ENCODE measurements around the gene GALNT14. TPM values are rescaled to one million over a fixed set of nuclear protein-coding genes. Genes with fewer than 3 reads are reported as not detected.

Gene GALNT14
- total and polyA plus RNA-seq, 2 of the 8 experiments (the other 6 are each of a cell fraction or from before 2014, with no cell fraction given), result 13.0 to 13.7 TPM

DNA sequence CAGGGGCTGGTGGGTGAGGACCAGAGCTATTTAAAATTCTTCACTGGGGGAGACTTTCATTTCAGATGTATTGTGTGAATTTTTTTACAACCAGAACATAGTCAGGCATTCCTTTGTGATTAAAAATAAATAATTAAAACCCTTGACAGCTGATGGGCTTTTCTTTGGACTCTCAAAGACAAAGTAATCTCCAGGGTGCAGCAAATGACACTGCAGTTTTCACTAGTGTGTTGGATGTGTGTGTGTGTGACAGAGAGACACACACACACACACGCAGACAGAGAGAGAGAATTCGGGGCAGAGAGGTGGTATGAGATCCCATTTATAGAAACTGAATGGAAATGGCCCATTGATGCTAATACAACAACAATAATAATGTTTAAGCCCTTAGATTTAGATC is 10.3 kb upstream of the GALNT14 start:
- H2AFZ ChIP-seq (ENCODE audit: low read length), result no peak overlapping the region
- no peaks in the 10 kb centered on the region for H3K36me3 ChIP-seq (ENCODE audit: control insufficient read depth in 2 of 4, insufficient read depth in 4 of 4, low read length in 3 of 4)
- no peak overlapping the region for H3K18ac ChIP-seq (ENCODE audit: extremely low read depth, low read length)
- POLR2A ChIA-PET (ENCODE audit: partially characterized antibody), result no interaction called here
- no peak overlapping the region for H3K4ac ChIP-seq (replicated peaks; ENCODE audit: insufficient read length, low read depth, low read length)
- no peak overlapping the region for H3K9ac ChIP-seq (replicated peaks in 1 of 4; ENCODE audit: extremely low read depth in 1 of 4, low read depth in 3 of 4, low read length in 3 of 4)
- H3K79me2 ChIP-seq (ENCODE audit: control insufficient read depth in 1 of 2, insufficient read depth in 2 of 2, low read length in 2 of 2), result no peaks in the 10 kb centered on the region
- H4K8ac ChIP-seq (ENCODE audit: extremely low read depth, insufficient read depth, low read length), result no peak overlapping the region
- no peaks in the 10 kb centered on the region for H3K23me2 ChIP-seq (ENCODE audit: low read depth, low read length)
- H4K20me1 ChIP-seq (replicated peaks in 1 of 2; ENCODE audit: control insufficient read depth in 1 of 2, insufficient read depth in 2 of 2, low read length in 2 of 2), result no peaks in the 10 kb centered on the region
- H2BK5ac ChIP-seq (ENCODE audit: low read depth, low read length), result no peak overlapping the region
- no peak overlapping the region for H3K14ac ChIP-seq (ENCODE audit: insufficient read length)
- CTCF ChIA-PET (ENCODE audit: partially characterized antibody), result interaction anchor here (1.2 to 5.0 kb wide), 2 partner anchors 10 to 95 kb away, joined by 3 to 40 read pairs; partner anchors contain the start of gene GALNT14
- no peak overlapping the region for H2AK5ac ChIP-seq (ENCODE audit: low read depth, low read length)
- no peak overlapping the region for H2BK120ac ChIP-seq (replicated peaks; ENCODE audit: low read depth, low read length)
- no peaks in the 10 kb centered on the region; a peak in 1 of 4 replicates for H3K9me3 ChIP-seq (ENCODE audit: insufficient read depth in 2 of 2, low read depth in 1 of 2, low read length in 1 of 2)
- 78% methylated on average over 2 of the region's 2 CpGs; no CpG with 5 or more reads in 1 of the 2 experiments for WGBS, 2 experiments (ENCODE audit: extremely low coverage in 1 of 2, insufficient coverage in 1 of 2, insufficient read length in 1 of 2, insufficient replicate concordance in 2 of 2, low coverage in 1 of 2, low lambda C conversion rate in 2 of 2, missing lambda C conversion rate in 1 of 2)
- TF ChIP-seq FOSL1 (IDR thresholded peaks at IDR 0.05; ENCODE audit: insufficient read depth, low read depth, low read length), result no peak
- TF ChIP-seq, protein P1, sequence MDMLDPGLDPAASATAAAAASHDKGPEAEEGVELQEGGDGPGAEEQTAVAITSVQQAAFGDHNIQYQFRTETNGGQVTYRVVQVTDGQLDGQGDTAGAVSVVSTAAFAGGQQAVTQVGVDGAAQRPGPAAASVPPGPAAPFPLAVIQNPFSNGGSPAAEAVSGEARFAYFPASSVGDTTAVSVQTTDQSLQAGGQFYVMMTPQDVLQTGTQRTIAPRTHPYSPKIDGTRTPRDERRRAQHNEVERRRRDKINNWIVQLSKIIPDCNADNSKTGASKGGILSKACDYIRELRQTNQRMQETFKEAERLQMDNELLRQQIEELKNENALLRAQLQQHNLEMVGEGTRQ (IDR thresholded peaks at IDR 0.05; ENCODE audit: low read length), result no peak
- TF ChIP-seq ASH2L (IDR thresholded peaks at IDR 0.05; ENCODE audit: low read length), result no peak
- TF ChIP-seq, protein P2, sequence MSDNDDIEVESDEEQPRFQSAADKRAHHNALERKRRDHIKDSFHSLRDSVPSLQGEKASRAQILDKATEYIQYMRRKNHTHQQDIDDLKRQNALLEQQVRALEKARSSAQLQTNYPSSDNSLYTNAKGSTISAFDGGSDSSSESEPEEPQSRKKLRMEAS (IDR thresholded peaks at IDR 0.05), result no peak
- no peak for TF ChIP-seq SIX5 (IDR thresholded peaks at IDR 0.05; ENCODE audit: low read depth, low read length)
- TF ChIP-seq CBX8 (IDR thresholded peaks at IDR 0.05; ENCODE audit: borderline replicate concordance, low read depth, low read length), result no peak
- no peak overlapping the region for H3K27ac ChIP-seq (ENCODE audit: low read depth, low read length)
- no peak overlapping the region for H2BK15ac ChIP-seq (ENCODE audit: low read length)
- H3K4me2 ChIP-seq (ENCODE audit: insufficient read depth in 1 of 2, low read depth in 2 of 2, low read length in 2 of 2), result no peak overlapping the region
- H2BK20ac ChIP-seq (ENCODE audit: low read length), result no peak overlapping the region
- H4K5ac ChIP-seq (ENCODE audit: insufficient read length, low read depth, low read length), result no peak overlapping the region
- H3K23ac ChIP-seq (ENCODE audit: insufficient read length), result no peak overlapping the region
- H3K4me1 ChIP-seq (replicated peaks in 1 of 4; ENCODE audit: control insufficient read depth in 3 of 4, insufficient read depth in 4 of 4, low read length in 3 of 4), result peaks cover 0 to 3% (median 0%) of the 10 kb centered on the region in 4 experiments; a peak in 1 of 7 replicates
- no peak overlapping the region for H4K91ac ChIP-seq (replicated peaks; ENCODE audit: insufficient read length, low read length)
- FAIRE-seq (no peak), DNase-seq (ENCODE audit: low read depth in 1 of 2, low spot score in 2 of 2) (no peak)
- H2BK12ac ChIP-seq (ENCODE audit: low read depth, low read length), result no peak overlapping the region
- no peaks in the 10 kb centered on the region for H3K79me1 ChIP-seq (ENCODE audit: low read depth, low read length)
- no peaks in the 10 kb centered on the region; a peak in 2 of 7 replicates for H3K27me3 ChIP-seq (replicated peaks in 1 of 4; ENCODE audit: control insufficient read depth in 3 of 4, extremely low read depth in 1 of 4, insufficient read depth in 3 of 4, low read length in 3 of 4)
- H3K56ac ChIP-seq (replicated peaks; ENCODE audit: insufficient read length, low read depth, low read length), result no peak overlapping the region
- no peak overlapping the region for H3K4me3 ChIP-seq (ENCODE audit: extremely low read depth in 1 of 4, insufficient read depth in 2 of 4, low read depth in 3 of 4, low read length in 4 of 4)

Data from H1 (cell line).